ENCODE results near the gene ARAF.

ARAF gene

DNA sequence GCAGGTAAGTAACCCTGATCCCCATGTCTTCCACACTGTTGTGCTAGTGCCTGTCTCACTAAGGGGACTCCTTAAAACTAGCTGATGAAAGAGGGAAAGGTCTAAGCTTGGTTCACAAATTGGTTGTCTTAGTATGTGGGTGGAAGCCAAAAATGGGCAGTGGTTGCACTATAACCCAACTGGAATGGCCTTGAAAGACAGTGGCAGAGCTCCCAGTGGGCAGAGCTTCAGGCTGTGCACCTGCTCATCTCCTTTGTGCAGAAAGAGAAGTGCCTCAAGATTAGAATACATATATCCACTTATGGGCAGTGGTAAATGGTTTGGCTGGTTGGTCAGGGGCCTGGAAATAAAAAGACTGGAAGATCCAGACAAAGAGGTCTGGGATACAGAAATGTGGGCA is 51.4 kb downstream of the ARAF start:
- FAIRE-seq (no peak), DNase-seq (ENCODE audit: insufficient read length) (no peak)
- TF ChIP-seq POLR2A (IDR thresholded peaks at IDR 0.05; ENCODE audit: low read depth, low read length), result no peak
- no peak for TF ChIP-seq TAF1 (IDR thresholded peaks at IDR 0.05; ENCODE audit: borderline replicate concordance, low read depth, low read length)
- TF ChIP-seq POLR2AphosphoS5 (IDR thresholded peaks at IDR 0.05; ENCODE audit: low read depth, low read length), result no peak

DNA sequence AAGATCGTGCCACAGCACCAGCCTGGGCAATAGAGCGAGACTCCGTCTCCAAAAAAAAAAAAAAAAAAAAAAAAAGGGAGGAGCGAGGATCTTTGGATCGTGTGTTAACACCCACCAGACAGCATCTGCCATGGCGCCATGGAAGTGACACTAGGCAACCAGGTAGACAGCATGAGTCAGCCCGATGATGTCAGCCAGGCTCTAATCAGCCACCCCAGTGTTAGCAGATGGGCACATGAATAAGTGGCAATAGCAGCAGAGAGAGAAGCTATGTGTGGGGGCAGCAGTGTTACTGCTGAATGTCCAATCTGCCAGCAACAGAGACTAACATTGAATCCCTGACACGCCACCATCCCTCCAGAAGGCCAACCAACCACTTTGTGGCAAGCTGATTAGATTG is 52.1 kb downstream of the ARAF start:
- no peak for TF ChIP-seq TAF1 (IDR thresholded peaks at IDR 0.05; ENCODE audit: borderline replicate concordance, low read depth, low read length)
- TF ChIP-seq POLR2A (IDR thresholded peaks at IDR 0.05; ENCODE audit: low read depth, low read length), result no peak
- TF ChIP-seq POLR2AphosphoS5 (IDR thresholded peaks at IDR 0.05; ENCODE audit: low read depth, low read length), result no peak
- DNase-seq (ENCODE audit: insufficient read length), result no peak
- no peak for FAIRE-seq

DNA sequence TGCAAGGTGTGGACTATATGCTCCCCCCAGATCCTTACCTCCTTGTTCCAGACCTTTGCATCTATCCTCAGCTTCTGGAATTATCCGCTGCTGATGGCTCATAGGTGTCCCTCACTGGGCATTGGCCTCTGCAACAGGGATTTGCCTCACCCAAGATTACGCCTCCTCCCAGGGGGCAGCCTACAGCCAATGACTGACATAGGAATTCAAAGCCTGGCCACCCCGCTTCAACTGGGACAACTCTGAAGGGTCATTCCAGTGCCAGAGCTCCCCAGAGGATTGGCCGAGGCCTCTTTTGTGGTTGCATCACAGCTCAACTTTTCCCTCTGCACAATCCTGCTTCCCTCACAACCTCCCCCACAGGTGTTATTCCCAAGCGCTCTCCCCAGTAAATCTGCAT is 53.6 kb downstream of the ARAF start:
- TF ChIP-seq POLR2A (IDR thresholded peaks at IDR 0.05; ENCODE audit: low read depth, low read length) (no peak), POLR2AphosphoS5 (IDR thresholded peaks at IDR 0.05; ENCODE audit: low read depth, low read length) (no peak), TAF1 (IDR thresholded peaks at IDR 0.05; ENCODE audit: borderline replicate concordance, low read depth, low read length) (no peak)
- FAIRE-seq (no peak), DNase-seq (ENCODE audit: insufficient read length) (no peak)

DNA sequence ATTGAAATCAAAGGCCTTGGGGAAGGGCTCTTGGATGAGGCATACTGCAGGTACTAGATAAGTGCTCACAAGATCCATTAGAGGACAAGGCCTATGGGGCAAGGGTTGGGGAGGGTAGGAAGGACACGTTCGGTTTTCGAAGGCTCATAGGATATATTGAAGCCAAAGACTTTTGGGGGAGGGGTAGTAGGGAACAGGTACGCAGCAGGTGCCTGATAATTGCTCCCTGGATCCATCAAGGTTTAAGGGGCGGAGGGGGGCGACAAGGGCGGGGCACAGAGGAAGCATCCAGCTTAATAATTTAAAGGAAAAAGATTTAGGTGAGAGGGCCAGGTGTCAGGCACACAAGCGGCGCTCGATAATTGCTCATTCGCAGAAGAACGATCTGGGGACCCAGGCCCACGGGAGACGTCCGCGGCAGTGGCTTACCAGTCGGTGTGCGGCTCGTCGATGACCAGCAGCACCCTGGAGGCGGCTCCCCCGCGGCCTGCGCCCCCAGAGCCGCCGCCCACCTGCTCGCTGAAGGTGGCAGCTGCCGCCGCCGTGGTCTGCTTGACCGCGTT is 58.0 kb downstream of the ARAF start:
- no peak for DNase-seq (ENCODE audit: insufficient read length)
- FAIRE-seq, result no peak
- TF ChIP-seq POLR2AphosphoS5 (IDR thresholded peaks at IDR 0.05; ENCODE audit: low read depth, low read length) (no peak), TAF1 (IDR thresholded peaks at IDR 0.05; ENCODE audit: borderline replicate concordance, low read depth, low read length) (no peak), POLR2A (IDR thresholded peaks at IDR 0.05; ENCODE audit: low read depth, low read length) (no peak)

DNA sequence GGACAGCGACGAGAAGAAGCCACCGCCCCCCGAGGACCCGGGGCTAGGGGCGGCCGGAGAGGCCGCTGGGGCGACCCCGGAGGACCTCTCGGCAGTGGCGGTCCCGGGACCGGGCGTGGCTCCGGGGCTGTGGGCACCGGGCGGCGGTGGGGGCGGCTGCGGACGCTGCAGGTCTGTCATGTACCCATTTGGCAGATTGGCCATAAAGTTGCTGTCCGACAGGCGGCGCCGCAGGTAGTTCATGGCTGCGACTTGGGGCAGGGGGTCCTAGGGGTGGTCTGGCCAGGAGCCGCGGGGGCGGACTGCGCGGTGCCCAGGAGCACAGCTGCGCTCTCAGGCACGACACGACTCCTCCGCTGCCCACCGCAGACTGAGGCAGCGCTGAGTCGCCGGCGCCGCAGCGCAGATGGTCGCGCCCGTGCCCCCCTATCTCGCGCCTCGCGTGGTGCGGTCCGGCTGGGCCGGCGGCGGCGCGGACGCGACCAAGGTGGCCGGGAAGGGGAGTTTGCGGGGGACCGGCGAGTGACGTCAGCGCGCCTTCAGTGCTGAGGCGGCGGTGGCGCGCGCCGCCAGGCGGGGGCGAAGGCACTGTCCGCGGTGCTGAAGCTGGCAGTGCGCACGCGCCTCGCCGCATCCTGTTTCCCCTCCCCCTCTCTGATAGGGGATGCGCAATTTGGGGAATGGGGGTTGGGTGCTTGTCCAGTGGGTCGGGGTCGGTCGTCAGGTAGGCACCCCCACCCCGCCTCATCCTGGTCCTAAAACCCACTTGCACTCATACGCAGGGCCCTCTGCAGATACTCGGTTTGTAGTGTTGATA is 58.7 kb downstream of the ARAF start, which contains the start of gene SYN1:
Gene SYN1, minus strand, starts transcription at position 372 of the 817 bp plus-strand sequence. Its CDS starts 129 bp downstream, at position 243.
- FAIRE-seq (peak; percentile 93), DNase-seq (ENCODE audit: insufficient read length) (peak; percentile 80)
- no peak for TF ChIP-seq POLR2A (IDR thresholded peaks at IDR 0.05; ENCODE audit: low read depth, low read length)
- TF ChIP-seq POLR2AphosphoS5 (IDR thresholded peaks at IDR 0.05; ENCODE audit: low read depth, low read length), result no peak
- TF ChIP-seq TAF1 (IDR thresholded peaks at IDR 0.05; ENCODE audit: borderline replicate concordance, low read depth, low read length), result no peak

DNA sequence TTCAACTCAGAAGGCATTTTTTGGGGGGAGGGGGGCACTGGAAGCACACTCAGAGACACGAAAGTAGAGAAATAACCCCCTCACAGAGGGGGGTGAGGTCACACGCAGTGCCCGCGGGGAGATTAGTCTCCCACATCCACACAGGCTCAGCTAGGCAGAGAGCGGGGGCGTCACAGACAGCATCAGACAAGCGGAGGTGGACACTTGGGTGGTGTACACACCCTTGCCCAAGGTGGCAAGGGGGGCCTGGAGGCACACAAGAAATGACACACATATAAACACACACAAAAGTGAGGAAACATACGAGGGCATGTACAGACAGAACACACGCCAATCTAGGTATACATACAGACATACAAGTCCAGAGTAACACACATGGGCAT is 59.3 kb downstream of the ARAF start:
- DNase-seq (ENCODE audit: insufficient read length) (no peak), FAIRE-seq (no peak)
- no peak for TF ChIP-seq POLR2A (IDR thresholded peaks at IDR 0.05; ENCODE audit: low read depth, low read length)

All from GM12892 (cell line).